Measurements from ENCODE around the gene PHF12.

GRCh38 chr17:28957277-28957991, 6.1 kb upstream of the PHF12 start:
- TF ChIP-seq CTCF (IDR thresholded peaks at IDR 0.05) (no peak), POLR2A (IDR thresholded peaks at IDR 0.05) (no peak)

All from Peyer's patch (tissue), 4 donors.